IMR-90 (cell line): ENCODE measurements around the gene ZNF276.

ENCODE experiments used
- CTCF ChIP-seq: conservative IDR thresholded peaks from 2 replicates; pipeline ENCODE4 v1.5.1; 2012; ENCODE audit warnings: mild to moderate bottlenecking, low read depth, low read length, improper control_type of control experiment
- POLR2A ChIP-seq: IDR thresholded peaks from 2 replicates; pipeline ENCODE4 v1.6.1; 2012; ENCODE audit warnings: mild to moderate bottlenecking, low read depth, low read length
- RAD21 ChIP-seq: IDR thresholded peaks from 2 replicates; pipeline ENCODE4 v1.6.1; 2012; ENCODE audit warnings: low read length, improper control_type of control experiment

- TF ChIP-seq RAD21 (no peak), CTCF (no peak), POLR2A (no peak)
These were observed 49.0 kb downstream of the ZNF276 start for GRCh38 chr16:89770367-89770766.
